Adrenal gland (tissue), 5 donors: ENCODE data around the gene GDAP1L1.

Source experiments
- POLR2A ChIP-seq, 2 donors: fragments of 450-650 bp; IDR thresholded peaks; one replicate each; pipeline ENCODE4 v1.6.1; 2017; ENCODE audit warnings: antibody characterized with exemption in 2 of 2, mild to moderate bottlenecking in 2 of 2, moderate library complexity in 1 of 2
- TF ChIP-seq, protein P1 (sequence below), 6 experiments: fragments of 450-650 bp in 4 of 6; fragments of 200-600 bp in 2 of 6; sonication (generic) in 1 of 6; IDR thresholded peaks; 1 replicate in 5 of 6; 2 replicates in 1 of 6; pipeline versions ENCODE4 v1.5.1 to v1.8.0; 2016 to 2021; ENCODE audit warnings: antibody characterized with exemption in 6 of 6, mild to moderate bottlenecking in 2 of 6, moderate library complexity in 1 of 6
- donor health status: DM: no; HTN: no; CAD: no.

DNA sequence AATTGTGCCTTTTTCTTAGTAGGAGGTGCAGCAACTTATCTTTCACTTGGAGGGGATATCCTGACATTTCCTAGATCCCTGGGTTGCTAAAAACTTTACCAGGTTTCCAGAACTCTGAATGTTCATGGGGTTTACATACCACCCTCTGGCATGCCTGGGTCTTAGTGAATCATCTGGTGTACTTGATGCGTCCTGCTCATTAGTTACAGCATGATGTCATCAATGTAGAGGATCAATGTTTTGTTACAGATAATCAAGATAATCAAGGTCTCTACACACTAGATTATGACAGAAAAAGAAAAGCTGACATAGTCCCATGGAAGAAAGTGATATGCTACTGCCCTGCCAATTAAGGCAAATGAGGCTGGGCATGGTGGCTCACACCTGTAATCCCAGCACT is 36.9 kb downstream of the GDAP1L1 start:
- TF ChIP-seq, protein P1, sequence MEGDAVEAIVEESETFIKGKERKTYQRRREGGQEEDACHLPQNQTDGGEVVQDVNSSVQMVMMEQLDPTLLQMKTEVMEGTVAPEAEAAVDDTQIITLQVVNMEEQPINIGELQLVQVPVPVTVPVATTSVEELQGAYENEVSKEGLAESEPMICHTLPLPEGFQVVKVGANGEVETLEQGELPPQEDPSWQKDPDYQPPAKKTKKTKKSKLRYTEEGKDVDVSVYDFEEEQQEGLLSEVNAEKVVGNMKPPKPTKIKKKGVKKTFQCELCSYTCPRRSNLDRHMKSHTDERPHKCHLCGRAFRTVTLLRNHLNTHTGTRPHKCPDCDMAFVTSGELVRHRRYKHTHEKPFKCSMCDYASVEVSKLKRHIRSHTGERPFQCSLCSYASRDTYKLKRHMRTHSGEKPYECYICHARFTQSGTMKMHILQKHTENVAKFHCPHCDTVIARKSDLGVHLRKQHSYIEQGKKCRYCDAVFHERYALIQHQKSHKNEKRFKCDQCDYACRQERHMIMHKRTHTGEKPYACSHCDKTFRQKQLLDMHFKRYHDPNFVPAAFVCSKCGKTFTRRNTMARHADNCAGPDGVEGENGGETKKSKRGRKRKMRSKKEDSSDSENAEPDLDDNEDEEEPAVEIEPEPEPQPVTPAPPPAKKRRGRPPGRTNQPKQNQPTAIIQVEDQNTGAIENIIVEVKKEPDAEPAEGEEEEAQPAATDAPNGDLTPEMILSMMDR (IDR thresholded peaks at IDR 0.05), result no peak
- TF ChIP-seq POLR2A (IDR thresholded peaks at IDR 0.05), result no peak
